HG02973 (cell line): ENCODE measurements around the gene E2F2.
"Not testable (repeated sequence)": the region's sequence is repeated elsewhere in the genome, so short reads cannot be mapped to it uniquely, and the experiment has no call there.

Experiments used
- ATAC-seq: cut with Tn5 transposase; IDR thresholded peaks from one replicate; pipeline ENCODE4 v1.9.1; 2021; ENCODE audit warnings: moderate library complexity; ENCODE audit not compliant: unreplicated experiment

The E2F2 gene

DNA sequence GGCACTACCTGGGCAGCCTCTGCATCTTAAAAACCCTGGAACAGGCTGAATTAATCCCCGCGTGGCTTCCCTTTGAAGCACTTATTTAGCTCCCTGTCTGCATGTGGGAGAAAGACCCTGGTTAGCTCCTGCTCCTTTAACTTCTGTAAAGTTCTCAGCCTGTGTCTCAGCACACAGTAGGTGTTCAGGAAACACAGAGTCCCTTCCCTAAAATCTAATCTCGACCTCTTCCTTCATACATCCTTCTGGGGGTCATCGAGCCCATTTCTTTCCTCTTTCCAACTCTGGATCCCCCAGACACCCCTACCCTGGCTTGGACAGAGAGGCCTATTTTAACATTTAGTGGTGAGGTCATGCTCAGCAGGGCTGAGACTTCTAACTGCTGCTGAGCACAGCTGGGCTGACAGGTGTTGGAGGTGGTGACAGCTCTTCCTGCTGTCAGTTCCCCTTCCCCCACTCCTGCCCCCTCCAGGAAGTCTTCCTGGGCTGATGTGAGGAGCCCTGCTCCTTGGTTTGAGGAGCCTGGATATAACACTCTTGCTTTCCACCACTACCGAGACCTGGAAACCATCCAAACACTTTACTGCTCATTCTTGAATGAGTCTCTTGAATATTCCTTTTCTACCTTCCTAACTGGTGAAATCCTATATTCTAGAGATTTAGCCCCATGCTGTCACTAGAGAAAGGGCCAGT is 5.3 kb downstream of the E2F2 start:
- no peak for ATAC-seq

DNA sequence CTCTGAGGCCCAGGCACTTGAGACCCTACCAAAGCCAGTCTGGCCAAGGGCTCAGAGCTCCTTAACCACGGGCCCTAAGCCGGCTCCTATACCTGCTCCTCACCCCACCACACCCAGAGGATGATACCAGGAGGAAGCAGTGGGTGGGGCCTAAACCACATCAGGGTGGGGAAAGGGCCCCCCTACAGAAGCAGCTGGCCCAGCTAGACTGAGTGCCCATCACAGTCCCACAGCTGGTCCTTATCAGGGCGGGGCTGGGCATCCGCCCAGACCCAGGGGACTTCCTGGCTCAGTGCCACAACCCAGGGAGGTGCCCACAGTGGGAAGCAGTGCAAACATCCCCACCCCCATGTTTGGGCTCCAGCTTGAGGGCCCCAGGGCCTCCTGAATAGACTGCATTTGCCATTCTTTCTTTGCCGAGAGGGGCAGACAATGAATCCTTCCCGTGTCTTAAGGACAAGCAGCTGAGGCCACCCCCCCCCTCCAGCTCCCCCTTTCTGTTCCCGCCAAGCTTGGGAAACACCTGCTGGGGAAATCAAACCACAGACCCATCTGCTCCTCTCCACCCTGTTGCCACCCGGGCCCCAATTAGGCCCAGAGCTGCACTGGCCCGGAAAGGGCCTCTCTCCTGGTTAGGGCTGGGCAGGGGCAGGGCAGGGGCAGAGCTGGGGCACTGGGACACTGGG is 6.2 kb downstream of the E2F2 start:
- no peak for ATAC-seq

DNA sequence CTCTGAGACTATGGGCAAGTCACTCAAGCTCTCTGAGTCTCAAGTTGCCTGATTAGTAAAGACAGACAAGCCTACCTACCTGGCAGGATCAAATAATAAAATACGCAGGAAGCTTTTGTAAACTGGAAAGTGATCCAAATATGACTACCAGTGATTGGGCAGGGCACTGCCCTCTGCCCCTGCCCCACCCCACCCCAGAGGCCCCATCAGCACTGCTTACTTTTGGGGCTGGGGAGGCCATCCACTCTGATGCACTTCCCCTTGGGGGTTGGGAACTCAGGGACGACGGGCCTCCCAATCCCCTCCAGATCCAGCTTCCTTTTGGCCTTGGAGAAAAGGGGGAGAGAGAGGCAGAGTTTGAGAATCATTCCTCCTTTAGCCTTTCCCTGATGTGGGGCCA is 6.9 kb downstream of the E2F2 start:
- ATAC-seq: no peak

GRCh38 chr1:23522244-23522982 is 8.6 kb downstream of the E2F2 start:
- no peak for ATAC-seq

DNA sequence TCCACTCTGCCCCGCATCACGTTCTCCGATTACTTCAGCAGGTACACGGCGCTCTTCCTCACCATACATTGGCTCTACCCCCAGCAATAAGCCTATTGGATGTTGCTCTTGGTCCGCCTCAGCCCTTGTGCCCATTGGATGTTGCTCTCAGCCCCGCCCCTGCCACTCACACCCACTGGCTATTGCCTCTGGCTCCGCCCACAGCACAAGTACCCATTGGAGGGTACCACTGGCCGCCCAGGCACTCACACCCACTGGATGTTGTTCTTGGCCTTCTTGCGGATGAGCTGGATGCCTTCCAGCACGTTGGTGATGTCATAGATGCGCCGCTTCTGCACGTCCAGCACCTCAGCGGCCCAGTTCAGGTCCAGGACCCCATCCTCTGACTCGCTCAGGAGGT is 9.4 kb downstream of the E2F2 start:
- no peak for ATAC-seq

DNA sequence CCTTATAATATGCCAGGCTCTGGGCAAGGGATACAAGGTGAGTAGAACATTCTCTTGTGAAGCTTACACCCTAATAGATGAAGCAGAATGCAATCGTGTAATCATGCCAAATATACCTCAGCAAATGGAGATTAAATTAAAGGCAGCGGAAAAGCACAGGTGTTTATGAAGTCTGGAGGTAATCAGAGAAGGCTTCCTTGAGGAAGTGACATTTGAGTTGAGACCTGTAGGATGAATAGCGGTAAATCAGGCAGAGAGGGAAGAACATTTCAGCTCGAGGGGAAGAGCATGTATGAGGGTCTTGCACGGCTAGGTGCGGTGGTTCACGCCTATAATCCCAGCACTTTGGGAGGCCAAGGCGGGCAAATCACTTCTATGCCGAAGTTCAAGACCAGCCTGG is 13.5 kb downstream of the E2F2 start:
- ATAC-seq: no peak

GRCh38 chr1:23515905-23516304 is 15.1 kb downstream of the E2F2 start:
- no peak for ATAC-seq

DNA sequence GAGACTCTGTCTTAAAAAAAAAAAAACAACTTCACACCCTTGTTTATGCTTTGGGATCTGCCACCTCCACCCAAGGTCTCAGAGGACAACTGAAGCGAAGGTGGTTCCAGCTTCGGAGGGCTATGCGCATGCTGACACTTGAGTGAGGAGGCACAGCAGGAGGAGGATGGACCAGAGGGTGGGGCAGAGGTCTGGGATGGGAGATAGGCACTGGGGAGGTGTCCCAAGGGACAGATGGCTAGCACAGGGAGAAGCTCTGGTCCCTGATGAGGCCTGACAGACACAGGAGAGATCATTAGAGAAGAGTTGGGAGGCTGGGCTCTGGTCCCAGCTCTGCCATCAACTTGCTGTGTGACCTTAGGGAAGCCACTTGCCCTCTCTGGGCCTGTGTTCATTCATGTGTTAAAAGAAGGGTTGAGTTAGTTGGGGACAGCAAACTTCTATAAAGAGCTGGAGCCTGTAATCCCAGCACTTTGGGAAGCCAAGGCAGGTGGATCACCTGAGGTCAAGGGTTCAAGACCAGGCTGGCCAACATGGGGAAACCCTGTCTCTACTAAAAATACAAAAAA is 16.8 kb downstream of the E2F2 start:
- no peak for ATAC-seq

DNA sequence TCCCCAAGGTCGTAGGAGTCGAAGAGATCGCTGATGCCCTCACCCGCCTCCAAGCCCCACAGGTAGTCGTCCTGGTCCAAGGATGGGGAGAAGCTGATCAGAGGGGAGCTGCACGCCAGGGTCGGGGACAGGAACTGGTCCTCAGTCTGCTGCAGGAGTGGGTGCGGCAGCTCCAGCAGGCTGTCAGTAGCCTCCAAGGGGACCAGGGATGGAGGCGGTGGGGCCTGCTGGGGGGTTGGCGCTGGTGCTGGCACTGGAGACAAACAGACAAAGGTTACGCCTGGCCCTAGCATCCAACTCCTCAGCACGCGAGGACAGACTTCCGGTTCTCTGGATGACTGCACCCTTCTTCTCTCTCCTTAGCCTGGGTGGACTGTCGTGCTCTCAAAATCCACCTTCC is 21.1 kb downstream of the E2F2 start:
- no peak for ATAC-seq

- no peak for ATAC-seq
Measured at GRCh38 chr1:23506376-23507107, 24.5 kb downstream of the E2F2 start.

GRCh38 chr1:23505851-23506250 is 25.2 kb downstream of the E2F2 start:
- ATAC-seq: no peak

DNA sequence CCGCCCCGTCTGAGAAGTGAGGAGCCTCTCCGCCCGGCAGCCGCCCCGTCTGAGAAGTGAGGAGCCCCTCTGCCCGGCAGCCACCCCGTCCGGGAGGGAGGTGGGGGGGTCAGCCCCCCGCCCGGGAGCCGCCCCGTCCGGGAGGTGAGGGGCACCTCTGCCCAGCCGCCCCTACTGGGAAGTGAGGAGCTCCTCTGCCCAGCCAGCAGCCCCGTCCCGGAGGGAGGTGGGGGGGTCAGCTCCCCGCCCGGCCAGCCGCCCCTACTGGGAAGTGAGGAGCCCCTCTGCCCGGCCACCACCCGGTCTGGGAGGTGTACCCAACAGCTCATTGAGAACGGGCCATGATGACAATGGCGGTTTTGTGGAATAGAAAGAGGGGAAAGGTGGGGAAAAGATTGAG is 26.9 kb downstream of the E2F2 start:
- ATAC-seq: not testable (repeated sequence)

DNA sequence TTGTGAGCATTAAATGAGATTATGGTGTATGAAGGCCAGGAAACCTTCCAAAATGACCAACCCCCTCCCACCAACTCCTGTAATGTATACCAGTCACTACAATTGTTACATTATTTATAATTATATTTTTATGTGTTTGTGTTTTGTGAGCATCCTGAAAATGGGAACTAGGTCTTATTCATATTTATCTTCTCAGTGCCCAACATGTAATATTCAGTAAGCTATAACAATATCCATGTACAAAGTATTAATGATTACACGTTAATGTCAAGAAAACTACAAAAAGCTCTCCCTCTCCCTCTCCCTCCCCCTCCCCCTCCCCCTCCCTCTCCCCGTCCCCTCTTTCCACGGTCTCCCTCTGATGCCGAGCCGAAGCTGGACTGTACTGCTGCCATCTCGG is 28.1 kb downstream of the E2F2 start:
- no peak for ATAC-seq

GRCh38 chr1:23500466-23500865 is 30.6 kb downstream of the E2F2 start:
- ATAC-seq: no peak

GRCh38 chr1:23497777-23498439 is 33.1 kb downstream of the E2F2 start:
- ATAC-seq: no peak

GRCh38 chr1:23496490-23497181 is 34.4 kb downstream of the E2F2 start:
- no peak for ATAC-seq

GRCh38 chr1:23494836-23495235 is 36.2 kb downstream of the E2F2 start:
- not testable (repeated sequence) for ATAC-seq

GRCh38 chr1:23492776-23493175 is 38.3 kb downstream of the E2F2 start:
- ATAC-seq: not testable (repeated sequence)

DNA sequence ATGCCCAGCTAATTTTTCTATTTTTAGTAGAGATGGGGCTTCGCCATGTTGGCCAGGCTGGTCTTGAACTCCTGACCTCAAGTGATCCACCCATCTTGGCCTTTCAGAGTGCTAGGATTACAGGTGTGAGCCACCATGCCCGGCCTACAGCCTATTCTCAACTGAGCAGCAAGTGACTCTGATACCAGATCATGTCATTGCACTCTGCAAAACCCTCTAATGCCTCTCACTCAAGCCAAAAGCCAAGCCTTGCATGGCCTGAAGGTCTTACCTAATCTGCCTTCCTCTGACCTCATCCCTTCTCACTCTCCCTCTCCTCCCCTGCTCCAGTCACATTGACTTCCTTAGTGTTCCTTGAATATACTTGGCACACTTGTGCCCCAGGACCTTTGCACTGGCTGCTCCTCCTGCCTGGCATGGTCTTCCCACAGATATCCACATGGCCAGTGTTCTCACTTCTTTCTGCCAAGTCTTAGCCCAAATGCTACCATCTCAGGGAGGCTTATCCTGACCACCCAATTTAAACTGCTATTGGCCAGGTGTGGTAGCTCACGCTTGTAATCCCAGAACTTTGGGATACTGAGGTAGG is 38.8 kb downstream of the E2F2 start:
- no peak for ATAC-seq

GRCh38 chr1:23489842-23490241 is 41.2 kb downstream of the E2F2 start:
- ATAC-seq: no peak
